BJ (cell line): ENCODE measurements around the gene NARF. TPM values are rescaled to one million over a fixed set of nuclear protein-coding genes. Genes with fewer than 3 reads are reported as not detected.

Source experiments
- CTCF ChIA-PET: fragments of 350-600 bp; formaldehyde crosslinking; extraction: SDS; loops from one replicate; lab custom pipeline; 2021; ENCODE audit warnings: antibody characterized with exemption, inconsistent platforms; lab: Yijun Ruan, JAX
- POLR2A ChIA-PET: fragments of 300-600 bp; sonication (Branson Sonifier 250); formaldehyde crosslinking; extraction: SDS; loops from one replicate; lab custom pipeline; 2021; ENCODE audit warnings: antibody characterized with exemption; lab: Charles Lee
- DNase-seq: peaks from one replicate; pipeline ENCODE4 v3.0.0-alpha.2; 2011; ENCODE audit warnings: low read depth
- H3K27me3 ChIP-seq: 2 replicates; pipeline ENCODE4 v1.6.0; 2011; ENCODE audit warnings: low read length; ENCODE audit not compliant: control insufficient read depth, insufficient read depth
- H3K36me3 ChIP-seq: 2 replicates; pipeline ENCODE4 v1.5.1; 2011; ENCODE audit warnings: low read length; ENCODE audit not compliant: control insufficient read depth, insufficient read depth
- H3K4me3 ChIP-seq: 2 replicates; pipeline ENCODE4 v1.5.1; 2011; ENCODE audit warnings: low read depth, mild to moderate bottlenecking, control low read depth, low read length
- CTCF ChIP-seq: IDR thresholded peaks from 2 replicates; pipeline ENCODE4 v1.5.1; 2011; ENCODE audit warnings: low read depth, mild to moderate bottlenecking, control low read depth, inconsistent platforms, low read length, moderate library complexity; ENCODE audit not compliant: insufficient read depth
- polyA plus RNA-seq: library from polyadenylated mRNA; depleted of rRNA; stranded (reverse); fragments of >200 nt; gene quantifications from 2 replicates; pipeline ENCODE4 v1.2.3, GENCODE V29; 2011

Gene NARF
- polyA plus RNA-seq, 1 experiment = 68.5 TPM

GRCh38 chr17:82412535-82413520 lies 45.7 kb upstream of the NARF start:
- TF ChIP-seq CTCF = no peak
- H3K4me3 ChIP-seq = no peak overlapping the region
- DNase-seq = no peak
- peaks cover 3% of the 10 kb centered on the region; the same call in 1 of the 2 replicates for H3K36me3 ChIP-seq
- CTCF ChIA-PET = interaction anchor here (0.8 to 4.1 kb wide), 8 partner anchors 7 to 152 kb away, joined by 3 to 36 read pairs (median 3); no protein-coding TSS in a partner anchor
- POLR2A ChIA-PET = no interaction called here
- H3K27me3 ChIP-seq = no peaks in the 10 kb centered on the region

GRCh38 chr17:82414548-82415281 lies 43.8 kb upstream of the NARF start:
- CTCF ChIA-PET = interaction anchor here (0.6 to 4.1 kb wide), 16 partner anchors 9 to 154 kb away, joined by 3 to 36 read pairs (median 3); partner anchors contain the start of gene TEX19
- Histone ChIP-seq H3K27me3 (no peaks in the 10 kb centered on the region), H3K4me3 (no peak overlapping the region), H3K36me3 (0 out of 2 replicates have a peak, but pooled peaks cover 1% of the 10 kb centered on the region)
- DNase-seq = no peak
- TF ChIP-seq CTCF = peak; percentile 69
- POLR2A ChIA-PET = no interaction called here

GRCh38 chr17:82415336-82415735 lies 43.2 kb upstream of the NARF start:
- 0 out of 2 replicates have a peak, but pooled peaks cover 1% of the 10 kb centered on the region for H3K36me3 ChIP-seq
- CTCF ChIA-PET = interaction anchor here (0.6 to 4.1 kb wide), 9 partner anchors 15 to 155 kb away, joined by 3 to 36 read pairs (median 3); partner anchors contain the start of gene TEX19
- DNase-seq = no peak
- POLR2A ChIA-PET = no interaction called here
- no peak for TF ChIP-seq CTCF
- H3K4me3 ChIP-seq = no peak overlapping the region
- H3K27me3 ChIP-seq = no peaks in the 10 kb centered on the region

- Histone ChIP-seq H3K36me3 (0 out of 2 replicates have a peak, but pooled peaks cover 1% of the 10 kb centered on the region), H3K4me3 (no peak overlapping the region), H3K27me3 (no peaks in the 10 kb centered on the region)
- POLR2A ChIA-PET = no interaction called here
- DNase-seq = no peak
- CTCF ChIA-PET = interaction anchor here (1.1 to 4.1 kb wide), 7 partner anchors 10 to 65 kb away, joined by 3 to 36 read pairs (median 4); partner anchors contain the start of gene TEX19
- TF ChIP-seq CTCF = no peak
Observed at GRCh38 chr17:82415786-82416185, 42.8 kb upstream of the NARF start.
